RWPE1 (cell line): ENCODE data around the gene TNS3.

Experiments
- CTCF ChIA-PET: fragments of 350-600 bp; sonication (Branson Sonifier 250); formaldehyde crosslinking; extraction: SDS; loops from one replicate; lab custom pipeline; 2021; lab: Yijun Ruan, JAX
- POLR2A ChIA-PET: fragments of 400-600 bp; formaldehyde crosslinking; extraction: SDS; loops from one replicate; lab custom pipeline; 2020; ENCODE audit warnings: antibody characterized with exemption; ENCODE audit not compliant: low non-redundant PET; lab: Yijun Ruan, JAX
- DNase-seq: peaks from one replicate; pipeline ENCODE4 v3.0.0; 2012; ENCODE audit warnings: low spot score
- H3K27ac ChIP-seq: fragments of 450-650 bp; 2 replicates; pipeline ENCODE4 v1.5.1; 2017
- TF ChIP-seq, protein P1 (sequence below): fragments of 450-650 bp; conservative IDR thresholded peaks from 2 replicates; pipeline ENCODE4 v1.5.1; 2017; ENCODE audit warnings: low read depth, mild to moderate bottlenecking

TNS3 gene

GRCh38 chr7:47465191-47465590, 116.7 kb downstream of the TNS3 start:
- no peak overlapping the region for H3K27ac ChIP-seq
- CTCF ChIA-PET = interaction anchor here (0.6 kb wide), 2 partner anchors 56 to 526 kb away, joined by 3 to 5 read pairs; no protein-coding TSS in a partner anchor
- POLR2A ChIA-PET = no interaction called here
- DNase-seq = no peak
- TF ChIP-seq, protein P1, sequence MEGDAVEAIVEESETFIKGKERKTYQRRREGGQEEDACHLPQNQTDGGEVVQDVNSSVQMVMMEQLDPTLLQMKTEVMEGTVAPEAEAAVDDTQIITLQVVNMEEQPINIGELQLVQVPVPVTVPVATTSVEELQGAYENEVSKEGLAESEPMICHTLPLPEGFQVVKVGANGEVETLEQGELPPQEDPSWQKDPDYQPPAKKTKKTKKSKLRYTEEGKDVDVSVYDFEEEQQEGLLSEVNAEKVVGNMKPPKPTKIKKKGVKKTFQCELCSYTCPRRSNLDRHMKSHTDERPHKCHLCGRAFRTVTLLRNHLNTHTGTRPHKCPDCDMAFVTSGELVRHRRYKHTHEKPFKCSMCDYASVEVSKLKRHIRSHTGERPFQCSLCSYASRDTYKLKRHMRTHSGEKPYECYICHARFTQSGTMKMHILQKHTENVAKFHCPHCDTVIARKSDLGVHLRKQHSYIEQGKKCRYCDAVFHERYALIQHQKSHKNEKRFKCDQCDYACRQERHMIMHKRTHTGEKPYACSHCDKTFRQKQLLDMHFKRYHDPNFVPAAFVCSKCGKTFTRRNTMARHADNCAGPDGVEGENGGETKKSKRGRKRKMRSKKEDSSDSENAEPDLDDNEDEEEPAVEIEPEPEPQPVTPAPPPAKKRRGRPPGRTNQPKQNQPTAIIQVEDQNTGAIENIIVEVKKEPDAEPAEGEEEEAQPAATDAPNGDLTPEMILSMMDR = no peak

DNA sequence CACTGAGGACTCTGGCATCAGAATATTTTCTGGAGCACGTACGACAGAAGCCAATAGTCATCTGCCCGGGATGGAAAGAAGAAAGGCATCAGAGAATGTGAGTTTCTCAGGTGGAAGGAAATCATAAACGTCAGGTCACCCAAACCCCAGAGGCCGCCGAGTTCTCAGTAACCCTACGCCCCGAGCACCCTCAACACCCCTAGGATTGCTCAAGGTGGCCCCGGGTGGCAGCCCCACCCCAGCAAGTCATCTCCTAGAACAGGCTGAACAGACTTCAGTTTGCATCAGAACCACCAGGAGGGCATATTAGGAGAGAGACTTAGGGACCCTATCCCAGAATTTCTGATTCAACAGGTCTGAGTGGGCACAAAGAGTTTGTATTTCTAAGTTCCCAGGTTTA, 117.6 kb downstream of the TNS3 start:
- DNase-seq = no peak
- ChIA-PET CTCF (no interaction called here), POLR2A (no interaction called here)
- TF ChIP-seq, protein P1 = no peak
- no peak overlapping the region for H3K27ac ChIP-seq

GRCh38 chr7:47461746-47462145, 120.2 kb downstream of the TNS3 start:
- CTCF ChIA-PET = no interaction called here
- POLR2A ChIA-PET = no interaction called here
- TF ChIP-seq, protein P1 = no peak
- no peak for DNase-seq
- no peak overlapping the region for H3K27ac ChIP-seq

DNA sequence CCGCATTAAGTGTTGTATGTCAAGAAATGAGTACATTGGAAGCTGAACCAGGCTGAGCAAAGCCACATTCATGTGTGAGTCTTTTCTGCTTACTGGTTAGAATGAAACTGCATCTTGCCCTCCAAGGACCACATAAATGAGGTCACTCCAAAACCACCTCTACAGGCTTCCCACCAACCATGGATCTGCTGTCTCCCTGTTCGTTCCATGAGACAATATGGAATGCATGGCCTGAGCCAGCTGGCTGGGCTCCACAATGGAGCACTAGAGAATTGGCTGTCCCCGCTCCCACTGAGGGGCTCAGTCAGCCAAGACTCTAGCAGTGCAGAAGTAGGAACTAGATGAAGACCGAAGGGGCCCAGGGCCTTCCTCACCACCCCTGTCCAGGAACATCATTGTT, 120.8 kb downstream of the TNS3 start:
- no peak overlapping the region for H3K27ac ChIP-seq
- TF ChIP-seq, protein P1 = no peak
- DNase-seq = no peak
- ChIA-PET CTCF (interaction anchor here (1.2 kb wide), 1 partner anchor 195 kb away, joined by 4 read pairs; no protein-coding TSS in a partner anchor), POLR2A (no interaction called here)

- ChIA-PET POLR2A (no interaction called here), CTCF (interaction anchor here (1.2 kb wide), 1 partner anchor 194 kb away, joined by 4 read pairs; no protein-coding TSS in a partner anchor)
- TF ChIP-seq, protein P1 = no peak
- no peak for DNase-seq
- H3K27ac ChIP-seq = no peak overlapping the region
These were observed 121.5 kb downstream of the TNS3 start for GRCh38 chr7:47460251-47460989.

GRCh38 chr7:47458486-47458885, 123.4 kb downstream of the TNS3 start:
- H3K27ac ChIP-seq = peak overlapping the region; percentile 50
- ChIA-PET POLR2A (no interaction called here), CTCF (interaction anchor here (1.3 kb wide), 1 partner anchor 23 kb away, joined by 6 read pairs; no protein-coding TSS in a partner anchor)
- TF ChIP-seq, protein P1 = no peak
- no peak for DNase-seq
